Measurements from ENCODE around the gene GMDS.
"Not testable (repeated sequence)": the region's sequence is repeated elsewhere in the genome, so short reads cannot be mapped to it uniquely, and the experiment has no call there.

The GMDS gene

DNA sequence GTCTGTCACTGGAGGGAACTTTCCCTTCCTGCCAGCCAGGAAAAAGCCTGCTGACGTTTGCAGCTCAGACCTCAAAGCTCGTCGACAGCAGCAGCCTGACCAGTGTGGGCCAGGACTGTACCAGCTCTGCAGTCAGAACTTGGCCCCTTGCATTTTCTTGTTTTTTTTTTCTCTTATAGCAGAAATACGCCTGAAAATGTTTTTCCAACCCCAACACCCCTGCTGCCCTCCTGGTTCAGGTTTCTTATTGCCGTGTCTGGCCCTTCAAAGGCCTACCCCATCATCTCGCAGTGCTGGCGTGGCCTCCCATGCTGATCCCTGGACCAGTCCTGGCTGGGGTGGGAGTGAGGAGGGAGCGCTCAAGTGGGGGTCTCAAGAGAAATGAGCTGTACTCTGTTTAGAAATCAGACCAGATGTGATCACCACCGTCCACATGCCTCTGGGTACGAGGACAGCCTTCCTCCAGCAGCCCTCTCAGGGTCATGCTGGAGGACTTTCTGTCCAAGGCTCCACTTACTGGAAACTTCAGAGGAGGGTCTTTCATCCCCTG is 466.6 kb downstream of the GMDS start:
- DNase-seq (ENCODE audit: low read depth, low spot score), result no peak

DNA sequence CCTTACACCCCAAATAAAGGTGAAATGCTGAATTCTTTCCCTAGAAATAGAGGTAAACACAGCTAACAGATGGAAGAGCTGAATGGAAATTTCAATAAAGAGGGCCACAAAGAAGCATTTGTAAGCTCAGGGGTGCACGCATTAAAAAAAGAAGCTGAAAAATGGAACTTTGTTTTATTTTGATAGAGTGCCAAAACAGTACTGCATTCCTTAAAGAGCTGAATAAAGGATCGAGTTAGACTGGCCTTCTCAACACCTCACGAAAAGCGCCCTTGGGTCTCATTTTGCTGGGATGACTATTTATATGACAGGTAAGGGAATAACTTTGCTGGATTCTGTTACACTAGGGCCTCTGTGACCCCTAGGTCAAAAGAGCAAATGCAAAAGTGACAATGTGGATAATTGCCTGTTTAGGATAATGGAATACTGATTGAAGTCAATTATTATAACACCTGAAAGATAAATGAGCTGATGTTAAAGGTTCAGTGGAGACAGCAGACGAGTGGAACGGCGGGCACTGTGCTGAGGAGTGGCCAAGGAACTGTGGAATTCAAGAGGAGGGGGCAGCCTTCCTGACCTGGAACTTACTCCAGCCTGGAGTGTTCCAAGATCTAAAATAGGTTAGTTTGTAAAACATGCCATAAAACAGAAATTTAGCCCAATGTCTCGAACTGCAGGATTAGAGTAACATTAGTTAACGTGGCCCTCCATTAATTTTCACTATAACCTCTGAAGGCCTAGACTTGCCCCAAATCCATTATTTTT is 467.3 kb downstream of the GMDS start:
- DNase-seq (ENCODE audit: low read depth, low spot score), result no peak

DNA sequence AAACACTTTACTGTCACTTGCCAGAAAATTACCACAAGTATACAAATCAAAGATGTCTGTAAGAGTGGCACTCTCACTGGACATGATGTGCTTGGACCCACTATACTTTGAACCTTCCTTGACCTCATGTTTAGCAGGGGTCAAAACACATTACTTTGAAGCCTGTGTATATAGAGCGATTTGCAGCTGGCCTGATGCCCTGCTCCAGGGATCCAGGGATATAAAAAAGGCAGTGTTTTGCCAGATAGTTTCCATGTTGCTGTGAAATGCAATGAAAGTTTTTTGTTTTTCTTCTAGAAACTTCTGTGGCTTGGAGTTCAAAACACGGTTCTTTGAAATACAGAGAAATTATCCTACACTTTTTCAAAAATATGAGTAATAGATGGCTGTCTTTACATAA is 470.0 kb downstream of the GMDS start:
- DNase-seq (ENCODE audit: low read depth, low spot score), result no peak

DNA sequence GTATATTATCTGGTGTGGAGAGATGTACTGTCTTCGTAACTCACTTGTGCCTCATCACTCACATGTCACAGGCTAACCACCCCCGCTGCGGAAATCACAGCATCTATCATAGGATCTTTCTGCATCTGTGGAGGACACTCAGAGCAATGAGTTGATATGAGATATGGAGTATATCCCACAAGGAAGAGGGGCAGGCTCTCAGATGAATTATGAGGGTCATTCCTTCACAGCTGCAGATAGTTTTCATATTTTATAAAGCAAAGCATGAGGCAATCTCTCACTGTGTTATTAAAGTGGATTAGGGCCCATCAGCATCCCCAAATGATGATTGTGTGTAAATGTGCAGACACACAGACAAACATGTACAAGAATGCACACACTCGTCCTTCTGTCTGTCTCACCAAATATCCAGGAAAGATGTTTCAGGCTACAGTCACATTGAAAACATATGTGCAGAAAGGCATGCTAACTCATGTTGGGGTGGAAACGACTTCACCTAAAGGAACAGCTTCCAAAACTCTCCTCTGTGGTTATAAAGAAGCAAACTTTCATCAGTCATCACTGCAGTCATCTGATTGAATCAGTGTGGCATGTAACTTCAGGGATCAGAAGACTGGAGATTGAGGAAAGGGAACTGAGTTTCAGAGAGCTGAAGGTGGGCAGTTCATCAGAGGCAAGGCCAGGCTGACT is 471.0 kb downstream of the GMDS start:
- DNase-seq (ENCODE audit: low read depth, low spot score), result no peak

DNA sequence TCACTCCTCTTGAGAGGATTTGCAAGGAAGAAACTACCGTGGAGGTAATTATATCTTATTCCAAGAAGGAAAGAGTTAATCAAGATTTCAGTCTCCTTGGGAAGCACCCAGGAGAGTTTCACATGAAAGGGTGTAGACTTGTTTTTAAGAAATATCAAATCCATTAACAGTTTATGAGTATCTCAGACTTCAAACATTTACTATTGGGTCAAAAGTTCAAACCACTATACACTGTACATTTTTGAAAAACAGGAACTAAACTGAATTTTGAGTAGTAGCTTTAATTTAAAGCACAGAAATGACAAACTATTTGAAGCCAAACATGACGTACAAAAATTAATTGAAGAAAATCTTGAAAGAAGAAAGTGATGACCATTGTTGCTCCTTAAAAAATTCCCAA is 471.7 kb downstream of the GMDS start:
- DNase-seq (ENCODE audit: low read depth, low spot score), result no peak

DNA sequence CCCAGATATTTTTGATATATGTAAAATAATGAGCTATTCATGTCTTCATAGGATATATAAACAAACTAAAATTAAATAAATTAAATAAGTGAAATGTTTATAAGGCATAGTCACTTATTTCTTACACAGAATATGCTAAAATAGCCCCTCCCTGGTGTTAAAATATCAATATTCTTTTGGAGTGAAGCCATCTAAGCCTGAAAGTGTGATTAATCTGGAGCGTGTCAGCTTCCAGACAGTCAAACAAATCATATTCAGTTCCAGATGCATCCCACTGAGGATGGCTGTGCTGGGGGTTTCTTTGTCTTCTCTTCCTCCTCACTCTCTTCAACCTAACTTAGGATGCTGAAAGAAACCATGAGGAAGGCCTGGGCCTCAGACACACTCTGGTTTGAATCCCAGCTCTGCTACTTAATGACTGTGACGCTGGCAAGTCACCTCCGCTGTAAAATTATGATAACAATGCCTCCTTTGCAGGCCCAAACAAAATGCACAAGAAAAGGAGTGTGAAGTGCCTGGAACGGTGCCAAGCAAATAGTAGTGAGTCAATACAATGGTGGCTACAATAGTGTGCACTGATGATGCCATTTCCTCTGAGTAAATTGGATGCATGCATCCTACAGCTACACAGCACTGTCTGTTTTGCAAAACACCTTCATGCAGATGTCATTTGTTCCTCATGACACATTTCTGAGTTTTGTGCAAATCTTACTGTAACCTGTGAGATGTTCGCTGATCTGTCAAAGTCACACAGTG is 474.3 kb downstream of the GMDS start:
- peak; percentile 25 for DNase-seq (ENCODE audit: low read depth, low spot score)

DNA sequence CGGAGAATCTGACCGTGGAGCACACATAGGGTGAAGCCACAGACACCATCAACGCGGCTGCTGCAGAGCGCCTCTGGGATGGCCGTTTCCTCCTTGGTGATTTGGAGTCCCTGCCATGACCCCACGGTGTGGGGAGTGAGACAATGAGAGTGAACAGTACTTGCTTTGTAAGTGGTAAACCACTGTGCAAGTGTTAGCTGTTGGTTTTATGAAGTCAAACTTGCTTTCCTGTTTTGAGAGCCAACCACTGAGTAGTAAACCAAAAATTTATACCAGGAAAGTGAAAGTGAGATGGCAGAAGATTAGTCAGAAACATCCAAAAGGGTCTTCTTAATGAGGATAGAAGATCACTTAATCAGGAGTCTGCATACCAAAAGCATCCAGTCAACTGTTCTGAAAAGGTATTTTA is 475.0 kb downstream of the GMDS start:
- DNase-seq (ENCODE audit: low read depth, low spot score), result peak; percentile 66

DNA sequence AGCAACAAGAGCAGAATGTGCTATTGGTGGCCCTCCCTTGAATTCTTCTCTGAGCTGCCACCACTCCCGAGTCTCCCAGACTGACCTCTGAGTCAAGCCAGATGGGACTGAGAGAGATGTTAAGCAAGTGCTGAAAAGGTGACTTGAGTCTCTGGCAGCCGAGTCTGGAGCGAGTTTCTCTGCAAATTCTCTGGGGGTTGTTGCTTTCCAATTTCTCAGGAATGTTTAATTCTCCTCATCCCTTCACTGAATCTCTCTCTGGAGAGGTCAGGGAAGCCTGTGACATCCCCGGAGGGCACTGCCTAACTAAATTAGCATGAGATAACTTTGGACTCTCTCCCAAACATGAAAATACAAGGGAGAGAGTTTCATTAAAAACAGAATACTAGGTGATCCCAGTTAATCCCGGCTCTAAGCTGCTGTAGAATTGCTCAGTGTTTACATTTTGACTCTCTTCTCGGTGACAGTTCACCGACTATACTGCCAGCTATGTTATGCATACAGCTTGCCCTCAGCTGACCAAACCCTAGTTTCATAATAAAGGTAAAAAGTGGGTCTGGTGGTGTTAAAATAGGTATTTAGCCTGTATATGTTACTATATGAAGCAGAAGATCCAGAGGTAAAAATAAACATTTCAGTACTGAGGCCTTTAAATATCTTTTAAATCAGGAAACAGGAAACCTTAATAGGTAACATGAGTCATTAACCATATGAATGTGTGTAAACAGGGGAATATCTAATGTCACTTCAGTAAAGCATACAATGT is 477.7 kb downstream of the GMDS start:
- no peak for DNase-seq (ENCODE audit: low read depth, low spot score)

DNA sequence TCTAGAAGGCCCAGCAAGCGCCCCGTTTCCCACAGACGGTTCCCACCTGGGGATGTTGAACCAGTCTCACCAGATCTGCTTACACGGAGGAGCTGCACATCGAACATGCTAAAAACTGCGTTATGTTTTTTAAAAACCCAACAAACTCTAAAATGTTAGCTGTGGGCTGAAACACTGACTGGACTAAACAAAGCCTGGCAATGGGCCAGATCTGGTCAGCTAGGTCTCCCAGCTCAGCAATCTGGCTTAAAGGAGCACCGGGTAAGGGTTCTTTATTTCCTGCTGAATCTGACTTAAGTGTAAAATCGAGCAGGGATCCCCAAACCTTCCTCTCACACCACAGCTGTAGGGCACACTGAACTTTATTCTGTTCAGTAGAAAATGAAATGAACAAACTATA is 478.8 kb downstream of the GMDS start:
- DNase-seq (ENCODE audit: low read depth, low spot score), result peak; percentile 46

DNA sequence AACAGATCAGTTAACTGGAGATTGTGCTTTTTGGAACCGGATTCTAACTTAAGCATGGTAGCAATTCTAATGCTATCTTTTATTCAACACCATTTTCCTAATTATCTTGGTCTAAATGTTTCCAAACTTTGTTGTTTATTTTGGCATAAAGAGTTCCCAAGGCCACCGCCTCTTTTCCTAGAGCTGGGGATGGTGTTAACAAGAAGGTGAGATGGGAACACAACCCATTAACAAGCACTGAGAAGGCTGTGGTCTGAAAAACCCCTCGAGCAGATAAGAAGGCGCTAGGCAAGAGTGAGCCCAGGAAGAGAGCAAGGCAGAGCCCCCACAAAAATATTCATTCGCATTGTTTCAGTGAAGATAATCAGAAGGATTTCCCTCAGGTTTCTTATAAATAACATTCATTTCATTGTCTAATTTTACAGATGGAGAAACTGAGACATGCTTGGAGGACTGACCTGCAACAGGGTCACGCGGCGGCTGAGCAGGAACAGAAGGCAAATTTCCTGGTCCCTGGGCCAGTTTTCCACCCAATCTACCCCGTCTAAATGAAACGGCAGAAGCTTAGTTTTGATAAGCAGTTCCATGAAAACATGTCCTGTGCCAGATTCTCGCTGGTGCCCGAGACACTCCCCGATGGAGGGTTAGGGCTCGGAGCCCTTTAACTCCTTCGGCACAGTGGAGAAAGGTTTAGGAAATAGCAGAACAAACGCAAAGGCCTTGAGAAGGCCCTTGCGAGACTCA is 480.1 kb downstream of the GMDS start:
- DNase-seq (ENCODE audit: low read depth, low spot score), result no peak

DNA sequence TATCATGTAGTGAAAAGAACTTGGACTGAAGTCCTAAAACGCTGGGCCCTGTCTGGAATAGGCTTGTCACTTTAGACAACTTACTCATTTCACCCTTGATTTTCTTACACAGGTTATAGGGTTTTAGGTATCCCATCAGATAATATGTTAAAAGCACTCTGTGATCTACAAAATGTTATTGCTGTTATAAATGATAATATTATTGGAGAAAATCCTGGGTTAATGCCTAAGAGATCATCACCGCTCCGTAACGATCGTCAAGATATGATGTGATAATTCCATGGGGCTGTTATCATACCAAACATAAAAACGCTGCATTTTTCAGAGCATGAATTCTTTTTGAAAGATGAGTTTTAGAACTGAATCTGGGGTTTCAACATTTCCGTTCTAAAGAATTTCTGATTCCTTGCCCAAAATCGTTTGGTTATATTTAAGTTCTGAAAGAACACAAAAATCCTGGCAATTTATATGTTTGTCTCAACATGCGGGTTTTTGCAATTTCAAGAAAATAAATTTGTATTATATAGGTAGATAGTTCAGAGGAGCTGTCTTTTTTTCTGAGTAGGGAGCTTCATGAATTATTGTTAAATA is 480.9 kb downstream of the GMDS start:
- DNase-seq (ENCODE audit: low read depth, low spot score), result no peak

DNA sequence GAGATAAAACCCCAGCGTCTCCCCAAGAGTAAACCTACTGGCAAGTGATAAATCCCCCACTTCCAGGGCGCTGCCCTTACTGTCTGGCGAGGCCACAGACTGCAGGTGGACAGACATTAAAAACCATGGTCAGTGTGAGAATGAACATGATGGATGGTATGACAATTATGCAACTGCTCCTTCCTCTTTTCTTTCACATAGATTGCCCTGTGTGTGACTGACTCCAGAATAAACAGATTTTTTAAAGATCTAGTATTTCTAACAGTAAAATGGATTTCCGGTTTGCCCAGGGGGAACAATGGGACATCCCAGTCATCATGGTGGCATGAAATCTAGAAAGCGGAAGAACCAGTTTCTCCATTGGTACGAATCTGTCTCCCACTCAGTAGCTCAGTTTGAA is 482.0 kb downstream of the GMDS start:
- DNase-seq (ENCODE audit: low read depth, low spot score), result no peak

DNA sequence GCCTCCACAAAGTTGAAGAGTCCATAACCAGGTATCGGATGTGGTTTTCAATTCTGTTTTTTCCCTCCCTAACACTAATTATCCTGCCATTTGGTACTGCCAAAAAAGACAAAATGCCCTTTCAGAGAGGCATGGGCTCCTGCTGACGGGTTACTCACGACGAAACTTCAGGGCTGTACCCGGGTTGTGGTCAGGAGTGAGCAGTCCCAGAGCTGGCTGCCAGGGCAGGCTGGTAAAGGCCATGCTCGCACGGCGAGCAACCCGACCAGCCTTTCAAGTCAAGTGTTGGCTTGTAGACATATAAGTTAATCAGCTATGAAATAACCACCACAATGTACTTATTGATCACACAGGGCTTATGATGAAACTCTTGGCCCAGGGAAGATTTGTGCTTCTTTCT is 483.2 kb downstream of the GMDS start:
- DNase-seq (ENCODE audit: low read depth, low spot score), result peak; percentile 75

DNA sequence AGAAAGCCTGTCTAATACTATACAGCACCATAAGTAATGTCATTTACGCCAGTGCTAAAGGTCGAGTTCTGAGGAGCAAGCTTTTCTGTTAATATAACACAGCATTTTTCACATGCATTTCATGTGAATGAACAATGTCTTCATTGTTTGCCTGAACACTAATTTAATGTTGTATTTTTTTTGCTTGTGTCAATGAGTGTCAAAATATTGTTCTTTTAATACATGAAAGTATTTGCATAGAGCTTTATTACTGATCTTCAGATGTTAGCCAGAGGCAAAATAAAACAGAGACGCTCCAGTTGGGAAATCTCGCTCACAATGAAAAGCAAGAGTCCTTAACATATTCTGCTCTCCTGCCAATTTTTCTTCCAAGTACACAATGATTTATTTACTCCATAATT is 483.9 kb downstream of the GMDS start:
- DNase-seq (ENCODE audit: low read depth, low spot score), result no peak

DNA sequence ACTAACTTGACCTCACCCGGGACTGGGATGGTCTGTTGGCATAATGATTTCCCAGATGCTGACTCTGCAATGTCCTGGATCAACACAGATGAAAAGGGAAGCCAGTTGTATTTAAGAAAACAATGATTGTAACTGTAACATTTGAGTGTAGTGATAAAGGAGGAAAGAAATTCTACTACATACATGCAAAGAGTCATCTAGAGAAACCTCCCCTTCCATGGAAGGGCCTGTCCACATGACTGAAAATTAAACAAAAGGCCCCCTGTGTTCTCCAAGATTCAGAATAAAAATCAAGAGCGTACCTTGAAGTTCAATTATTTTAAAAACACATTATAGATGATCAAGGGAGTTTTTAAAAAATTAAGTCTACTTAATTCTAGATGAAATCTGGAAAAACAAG is 484.5 kb downstream of the GMDS start:
- no peak for DNase-seq (ENCODE audit: low read depth, low spot score)

DNA sequence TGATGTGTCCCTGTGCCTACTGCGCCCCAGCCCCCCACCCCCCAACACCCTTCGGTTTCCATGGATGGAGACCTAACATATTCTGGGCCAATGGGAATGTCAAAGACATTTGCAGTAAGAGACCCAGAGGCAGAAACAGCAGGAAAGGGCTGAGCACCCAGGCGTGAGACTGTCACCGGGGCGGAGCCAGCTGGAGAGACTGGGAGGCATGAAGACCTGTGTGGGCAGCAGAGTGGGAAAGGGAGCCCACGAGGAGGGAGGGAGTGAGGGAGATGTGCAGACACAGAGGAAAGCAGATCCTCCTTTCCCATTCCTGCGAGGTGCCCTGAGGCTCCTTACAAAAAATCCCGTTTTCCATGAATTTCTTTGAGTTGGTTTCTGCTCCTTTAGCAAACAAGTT is 485.5 kb downstream of the GMDS start:
- no peak for DNase-seq (ENCODE audit: low read depth, low spot score)

DNA sequence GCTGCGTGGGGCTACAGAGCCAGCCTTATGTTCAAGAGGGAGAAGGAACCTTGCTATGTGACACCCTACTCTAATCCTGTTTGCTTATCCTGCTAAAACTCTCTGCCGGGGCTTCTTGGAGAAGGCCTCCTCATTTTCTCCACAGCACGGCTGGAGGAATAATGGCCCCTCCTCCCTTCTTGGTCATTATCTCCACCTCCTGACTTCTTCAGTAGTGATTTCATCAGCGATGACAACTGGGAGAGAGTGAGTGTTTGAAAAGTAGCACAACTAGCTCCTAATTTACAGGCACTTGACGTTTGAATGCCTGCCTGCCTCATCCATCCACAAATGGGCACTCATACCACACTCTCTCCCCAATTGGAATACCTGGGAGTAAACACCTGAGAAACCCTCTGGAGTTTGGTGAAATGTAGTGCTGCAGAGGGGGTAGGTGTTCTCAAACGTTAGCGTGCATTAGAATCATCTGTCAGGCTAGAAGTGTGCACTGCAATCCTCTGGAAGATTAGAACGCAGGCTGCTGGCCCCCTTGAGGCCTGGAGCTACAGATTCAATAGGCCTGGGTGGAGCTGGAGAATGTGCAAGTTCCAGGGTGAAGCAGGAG is 487.2 kb downstream of the GMDS start:
- DNase-seq (ENCODE audit: low read depth, low spot score), result no peak

DNA sequence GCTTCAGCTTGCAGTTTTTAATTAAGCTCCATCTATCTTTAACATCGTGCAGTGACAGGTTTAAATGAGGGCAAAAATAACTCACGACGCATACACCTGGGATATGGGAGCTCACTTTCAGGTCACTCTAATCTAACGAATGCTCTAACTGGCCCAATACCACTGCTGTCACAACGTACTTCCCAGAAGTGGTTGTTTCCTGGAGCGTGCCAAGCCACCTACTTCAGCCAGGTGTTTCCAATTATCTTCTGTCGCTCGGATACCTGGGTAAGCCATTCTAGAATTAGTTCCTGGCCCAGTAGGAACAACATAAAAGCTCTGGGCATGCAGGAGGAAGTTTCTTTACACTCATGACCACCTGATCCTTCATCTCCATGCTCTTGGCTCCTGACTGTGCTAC is 488.3 kb downstream of the GMDS start:
- no peak for DNase-seq (ENCODE audit: low read depth, low spot score)

DNA sequence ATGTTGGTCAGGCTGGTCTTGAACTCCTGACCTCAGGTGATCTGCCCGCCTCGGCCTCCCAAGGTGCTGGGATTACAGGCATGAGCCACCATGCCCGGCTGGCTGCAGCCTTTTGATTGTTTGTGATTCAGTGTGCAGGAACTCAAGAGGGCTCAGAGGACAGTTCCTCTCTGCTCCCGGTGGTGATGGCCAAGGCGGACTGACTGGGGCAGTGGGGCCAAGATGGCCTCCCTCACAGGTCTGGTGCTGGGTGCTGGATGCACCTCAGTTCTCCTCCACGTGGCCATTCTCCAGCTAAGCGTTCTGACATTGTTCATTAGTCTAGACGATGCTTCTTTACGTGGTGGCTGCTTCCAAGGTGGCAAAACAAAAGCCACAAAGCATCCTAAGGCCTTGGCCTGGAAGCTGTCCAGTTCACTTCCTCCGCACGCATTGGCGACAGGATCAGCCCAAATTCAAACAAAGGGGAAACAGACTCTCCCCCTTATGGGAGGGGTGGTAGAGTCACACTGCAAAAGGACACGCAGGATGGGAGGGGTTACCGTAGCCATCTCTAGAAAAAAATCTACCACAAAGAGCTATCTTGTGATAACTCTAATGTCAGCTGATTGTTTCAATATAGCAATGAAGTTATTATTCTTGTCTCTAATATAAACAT is 488.8 kb downstream of the GMDS start:
- DNase-seq (ENCODE audit: low read depth, low spot score), result no peak

DNA sequence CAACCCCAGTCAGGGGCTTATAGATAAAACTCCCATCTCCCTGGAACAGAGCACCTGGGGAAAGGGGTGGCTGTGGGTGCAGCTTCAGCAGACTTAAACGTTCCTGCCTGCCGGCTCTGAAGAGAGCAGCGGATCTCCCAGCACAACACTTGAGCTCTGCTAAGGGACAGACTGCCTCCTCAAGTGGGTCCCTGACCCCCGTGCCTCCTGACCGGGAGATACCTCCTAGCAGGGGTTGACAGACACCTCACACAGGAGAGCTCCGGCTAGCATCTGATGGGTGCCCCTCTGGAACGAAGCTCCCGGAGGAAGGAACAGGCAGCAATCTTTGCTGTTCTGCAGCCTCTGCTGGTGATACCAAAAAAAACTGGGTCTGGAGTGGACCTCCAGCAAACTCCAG is 494.3 kb downstream of the GMDS start:
- DNase-seq (ENCODE audit: low read depth, low spot score), result not testable (repeated sequence)

Data from astrocyte of the hippocampus (primary cell).